ENCODE measurements around the gene STAT3. TPM values are rescaled to one million over a fixed set of nuclear protein-coding genes. Genes with fewer than 3 reads are reported as not detected.

Gene STAT3
- total and polyA plus RNA-seq, 9 of the 15 experiments (the other 6 are each of a cell fraction or from before 2014, with no cell fraction given), result 90.0 to 179 (median 114) TPM

- TF ChIP-seq, protein P1, sequence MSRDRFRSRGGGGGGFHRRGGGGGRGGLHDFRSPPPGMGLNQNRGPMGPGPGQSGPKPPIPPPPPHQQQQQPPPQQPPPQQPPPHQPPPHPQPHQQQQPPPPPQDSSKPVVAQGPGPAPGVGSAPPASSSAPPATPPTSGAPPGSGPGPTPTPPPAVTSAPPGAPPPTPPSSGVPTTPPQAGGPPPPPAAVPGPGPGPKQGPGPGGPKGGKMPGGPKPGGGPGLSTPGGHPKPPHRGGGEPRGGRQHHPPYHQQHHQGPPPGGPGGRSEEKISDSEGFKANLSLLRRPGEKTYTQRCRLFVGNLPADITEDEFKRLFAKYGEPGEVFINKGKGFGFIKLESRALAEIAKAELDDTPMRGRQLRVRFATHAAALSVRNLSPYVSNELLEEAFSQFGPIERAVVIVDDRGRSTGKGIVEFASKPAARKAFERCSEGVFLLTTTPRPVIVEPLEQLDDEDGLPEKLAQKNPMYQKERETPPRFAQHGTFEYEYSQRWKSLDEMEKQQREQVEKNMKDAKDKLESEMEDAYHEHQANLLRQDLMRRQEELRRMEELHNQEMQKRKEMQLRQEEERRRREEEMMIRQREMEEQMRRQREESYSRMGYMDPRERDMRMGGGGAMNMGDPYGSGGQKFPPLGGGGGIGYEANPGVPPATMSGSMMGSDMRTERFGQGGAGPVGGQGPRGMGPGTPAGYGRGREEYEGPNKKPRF (IDR thresholded peaks at IDR 0.05; ENCODE audit: low read depth, low read length), result no peak
- TF ChIP-seq ZBTB26 (CRISPR knock-in tag; IDR thresholded peaks at IDR 0.05) (no peak), ZFPM2 (CRISPR knock-in tag; IDR thresholded peaks at IDR 0.05) (no peak), MXI1 (IDR thresholded peaks at IDR 0.05; ENCODE audit: low read depth, low read length) (no peak), NR2F6 (CRISPR knock-in tag; IDR thresholded peaks at IDR 0.05) (0 out of 2 replicates have a peak, but pooled peaks have one; percentile 13), NRF1 (conservative IDR thresholded peaks at IDR 0.05 in 1 of 2, IDR thresholded peaks at IDR 0.05 in 1 of 2) (peak; percentile 71 to 79), HLTF (IDR thresholded peaks at IDR 0.05) (no peak), COPS2 (conservative IDR thresholded peaks at IDR 0.05) (no peak), FOXA3 (CRISPR knock-in tag; conservative IDR thresholded peaks at IDR 0.05 in 1 of 2, IDR thresholded peaks at IDR 0.05 in 1 of 2) (no peak), CEBPZ (IDR thresholded peaks at IDR 0.05; ENCODE audit: borderline replicate concordance, low read depth, low read length) (no peak)
- TF ChIP-seq, protein P2, sequence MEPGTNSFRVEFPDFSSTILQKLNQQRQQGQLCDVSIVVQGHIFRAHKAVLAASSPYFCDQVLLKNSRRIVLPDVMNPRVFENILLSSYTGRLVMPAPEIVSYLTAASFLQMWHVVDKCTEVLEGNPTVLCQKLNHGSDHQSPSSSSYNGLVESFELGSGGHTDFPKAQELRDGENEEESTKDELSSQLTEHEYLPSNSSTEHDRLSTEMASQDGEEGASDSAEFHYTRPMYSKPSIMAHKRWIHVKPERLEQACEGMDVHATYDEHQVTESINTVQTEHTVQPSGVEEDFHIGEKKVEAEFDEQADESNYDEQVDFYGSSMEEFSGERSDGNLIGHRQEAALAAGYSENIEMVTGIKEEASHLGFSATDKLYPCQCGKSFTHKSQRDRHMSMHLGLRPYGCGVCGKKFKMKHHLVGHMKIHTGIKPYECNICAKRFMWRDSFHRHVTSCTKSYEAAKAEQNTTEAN (CRISPR knock-in tag; IDR thresholded peaks at IDR 0.05), result no peak
- TF ChIP-seq, protein P3, sequence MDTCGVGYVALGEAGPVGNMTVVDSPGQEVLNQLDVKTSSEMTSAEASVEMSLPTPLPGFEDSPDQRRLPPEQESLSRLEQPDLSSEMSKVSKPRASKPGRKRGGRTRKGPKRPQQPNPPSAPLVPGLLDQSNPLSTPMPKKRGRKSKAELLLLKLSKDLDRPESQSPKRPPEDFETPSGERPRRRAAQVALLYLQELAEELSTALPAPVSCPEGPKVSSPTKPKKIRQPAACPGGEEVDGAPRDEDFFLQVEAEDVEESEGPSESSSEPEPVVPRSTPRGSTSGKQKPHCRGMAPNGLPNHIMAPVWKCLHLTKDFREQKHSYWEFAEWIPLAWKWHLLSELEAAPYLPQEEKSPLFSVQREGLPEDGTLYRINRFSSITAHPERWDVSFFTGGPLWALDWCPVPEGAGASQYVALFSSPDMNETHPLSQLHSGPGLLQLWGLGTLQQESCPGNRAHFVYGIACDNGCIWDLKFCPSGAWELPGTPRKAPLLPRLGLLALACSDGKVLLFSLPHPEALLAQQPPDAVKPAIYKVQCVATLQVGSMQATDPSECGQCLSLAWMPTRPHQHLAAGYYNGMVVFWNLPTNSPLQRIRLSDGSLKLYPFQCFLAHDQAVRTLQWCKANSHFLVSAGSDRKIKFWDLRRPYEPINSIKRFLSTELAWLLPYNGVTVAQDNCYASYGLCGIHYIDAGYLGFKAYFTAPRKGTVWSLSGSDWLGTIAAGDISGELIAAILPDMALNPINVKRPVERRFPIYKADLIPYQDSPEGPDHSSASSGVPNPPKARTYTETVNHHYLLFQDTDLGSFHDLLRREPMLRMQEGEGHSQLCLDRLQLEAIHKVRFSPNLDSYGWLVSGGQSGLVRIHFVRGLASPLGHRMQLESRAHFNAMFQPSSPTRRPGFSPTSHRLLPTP (IDR thresholded peaks at IDR 0.05; ENCODE audit: borderline replicate concordance, extremely low read depth, insufficient read length), result no peak
- TF ChIP-seq, protein P4, sequence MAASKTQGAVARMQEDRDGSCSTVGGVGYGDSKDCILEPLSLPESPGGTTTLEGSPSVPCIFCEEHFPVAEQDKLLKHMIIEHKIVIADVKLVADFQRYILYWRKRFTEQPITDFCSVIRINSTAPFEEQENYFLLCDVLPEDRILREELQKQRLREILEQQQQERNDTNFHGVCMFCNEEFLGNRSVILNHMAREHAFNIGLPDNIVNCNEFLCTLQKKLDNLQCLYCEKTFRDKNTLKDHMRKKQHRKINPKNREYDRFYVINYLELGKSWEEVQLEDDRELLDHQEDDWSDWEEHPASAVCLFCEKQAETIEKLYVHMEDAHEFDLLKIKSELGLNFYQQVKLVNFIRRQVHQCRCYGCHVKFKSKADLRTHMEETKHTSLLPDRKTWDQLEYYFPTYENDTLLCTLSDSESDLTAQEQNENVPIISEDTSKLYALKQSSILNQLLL (CRISPR knock-in tag; IDR thresholded peaks at IDR 0.05; ENCODE audit: borderline replicate concordance), result no peak
Measured at GRCh38 chr17:42312285-42313130, 75.7 kb downstream of the STAT3 start (continued).
